ENCODE results near the gene PDGFRB. TPM values are rescaled to one million over a fixed set of nuclear protein-coding genes. Genes with fewer than 3 reads are reported as not detected.

PDGFRB gene
- total RNA-seq, 4 donors from 2014 or later: 148 to 225 (median 191) TPM

DNA sequence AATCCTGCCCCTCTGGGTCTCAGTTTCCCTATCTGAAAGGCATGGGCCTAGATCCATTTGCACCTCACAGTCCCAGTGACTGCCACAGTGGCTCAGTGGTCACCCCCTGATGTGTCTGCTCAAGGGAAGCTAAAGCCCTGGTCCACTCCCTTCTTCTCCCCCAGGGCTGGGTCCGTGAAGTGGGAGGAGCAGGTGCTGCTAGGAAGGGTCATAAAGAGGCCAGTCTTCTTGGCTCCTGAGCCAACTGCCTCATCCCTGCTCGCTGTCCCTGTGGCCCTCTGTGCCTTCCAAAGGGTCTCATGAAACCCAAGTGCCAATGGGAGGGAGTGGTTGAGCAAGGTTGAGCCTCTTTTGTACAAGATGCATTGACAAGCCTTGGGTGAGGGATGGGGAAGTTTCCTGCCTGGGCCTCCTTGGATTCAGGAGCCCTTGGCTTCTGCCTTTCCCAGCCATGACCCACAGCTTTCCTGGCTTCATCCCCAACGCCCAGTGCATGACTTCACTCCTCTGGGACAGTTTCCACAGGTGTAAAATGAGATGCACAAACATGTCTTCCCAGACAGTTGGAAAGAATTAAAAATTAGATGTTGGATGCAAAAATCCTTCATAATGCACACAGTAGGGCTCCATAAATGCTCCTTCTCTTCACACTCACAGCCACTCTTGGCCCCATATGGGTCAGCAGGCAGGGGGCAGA, 32.6 kb upstream of the PDGFRB start:
- TF ChIP-seq, protein P1, sequence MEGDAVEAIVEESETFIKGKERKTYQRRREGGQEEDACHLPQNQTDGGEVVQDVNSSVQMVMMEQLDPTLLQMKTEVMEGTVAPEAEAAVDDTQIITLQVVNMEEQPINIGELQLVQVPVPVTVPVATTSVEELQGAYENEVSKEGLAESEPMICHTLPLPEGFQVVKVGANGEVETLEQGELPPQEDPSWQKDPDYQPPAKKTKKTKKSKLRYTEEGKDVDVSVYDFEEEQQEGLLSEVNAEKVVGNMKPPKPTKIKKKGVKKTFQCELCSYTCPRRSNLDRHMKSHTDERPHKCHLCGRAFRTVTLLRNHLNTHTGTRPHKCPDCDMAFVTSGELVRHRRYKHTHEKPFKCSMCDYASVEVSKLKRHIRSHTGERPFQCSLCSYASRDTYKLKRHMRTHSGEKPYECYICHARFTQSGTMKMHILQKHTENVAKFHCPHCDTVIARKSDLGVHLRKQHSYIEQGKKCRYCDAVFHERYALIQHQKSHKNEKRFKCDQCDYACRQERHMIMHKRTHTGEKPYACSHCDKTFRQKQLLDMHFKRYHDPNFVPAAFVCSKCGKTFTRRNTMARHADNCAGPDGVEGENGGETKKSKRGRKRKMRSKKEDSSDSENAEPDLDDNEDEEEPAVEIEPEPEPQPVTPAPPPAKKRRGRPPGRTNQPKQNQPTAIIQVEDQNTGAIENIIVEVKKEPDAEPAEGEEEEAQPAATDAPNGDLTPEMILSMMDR (IDR thresholded peaks at IDR 0.05; ENCODE audit: low read depth): no peak

DNA sequence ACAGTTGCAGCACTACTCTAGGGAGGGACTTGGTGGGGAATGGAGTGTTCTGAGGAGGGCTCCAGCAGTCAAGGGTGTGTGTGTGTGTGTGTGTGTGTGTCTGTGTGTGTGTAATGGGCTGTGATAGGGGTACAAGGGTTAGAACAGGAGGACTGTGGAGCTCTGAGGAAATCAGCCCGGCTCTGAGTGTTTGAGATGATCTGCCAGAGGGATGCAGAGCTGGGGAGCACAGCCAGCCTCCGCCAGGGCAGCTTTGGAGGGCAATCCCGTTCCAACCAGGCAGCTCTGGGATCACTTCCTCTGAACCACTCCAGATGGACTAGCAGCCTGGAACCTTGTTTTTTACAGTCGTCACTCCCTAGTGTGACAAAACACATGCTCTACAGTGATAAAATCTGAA, 31.3 kb upstream of the PDGFRB start:
- TF ChIP-seq, protein P1 (IDR thresholded peaks at IDR 0.05; ENCODE audit: low read depth): no peak

DNA sequence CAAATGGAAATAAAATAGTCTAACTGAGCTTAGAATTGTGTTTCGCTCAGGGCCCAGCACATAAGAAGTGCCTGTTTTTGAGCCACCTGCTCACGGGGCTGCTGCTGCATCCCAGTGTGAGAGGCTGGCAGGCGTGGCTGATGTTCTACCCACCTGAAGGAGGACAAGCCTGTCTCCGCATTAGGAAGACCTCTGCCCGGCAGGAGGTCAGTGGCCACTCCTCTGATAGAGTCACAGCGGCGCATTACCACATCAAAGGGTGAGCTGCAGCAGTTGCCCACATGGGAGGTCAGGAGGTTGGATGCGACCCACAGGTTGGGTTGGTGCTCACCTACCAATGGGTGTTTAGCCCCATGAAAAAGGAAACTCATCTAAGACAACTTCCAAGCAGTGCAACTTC, 30.5 kb upstream of the PDGFRB start:
- TF ChIP-seq, protein P1 (IDR thresholded peaks at IDR 0.05; ENCODE audit: low read depth): no peak

DNA sequence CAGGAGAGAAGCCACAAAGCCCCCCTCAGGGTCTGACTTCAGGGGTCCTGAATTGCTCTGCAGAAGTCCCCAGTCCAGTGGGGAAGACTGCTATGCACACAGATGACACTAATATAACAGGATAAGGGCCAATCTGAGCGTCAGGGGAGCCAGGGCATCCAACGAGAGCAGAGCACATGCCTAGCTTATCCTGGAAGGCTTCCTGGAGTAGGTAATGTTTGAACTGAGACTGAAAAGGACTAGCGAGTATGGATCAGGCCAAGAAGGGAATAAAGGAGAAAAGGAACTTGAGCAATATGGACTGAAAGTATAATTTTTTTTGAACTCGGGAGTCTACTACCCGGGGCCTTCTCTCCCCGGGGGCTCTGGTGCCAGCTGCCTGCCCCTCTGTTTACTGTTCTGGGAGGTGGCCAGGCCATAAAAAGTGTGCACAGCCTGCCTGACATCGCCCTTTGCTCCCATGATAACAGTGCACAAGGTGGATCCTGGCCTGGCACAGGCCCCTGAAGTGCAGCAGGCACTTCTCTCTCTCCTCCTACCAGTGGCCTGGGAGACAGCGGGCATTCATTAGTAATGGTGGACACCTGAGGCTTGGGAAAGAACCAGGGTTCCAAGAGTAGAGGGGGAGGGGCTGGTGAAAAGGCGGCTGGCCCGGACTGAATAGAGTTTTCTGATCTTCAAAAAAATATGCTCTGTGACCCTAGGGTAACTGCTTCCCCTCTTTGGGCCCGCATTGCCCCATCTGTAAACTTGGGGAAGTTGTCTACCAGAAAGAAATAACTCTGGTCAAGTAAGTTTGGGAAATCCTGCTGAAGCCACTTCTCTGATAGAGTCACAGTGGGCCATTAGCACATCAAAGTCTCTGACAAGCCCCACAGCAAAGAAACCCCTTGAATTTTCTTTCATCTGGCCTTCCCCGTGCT, 29.6 kb upstream of the PDGFRB start:
- TF ChIP-seq, protein P1 (IDR thresholded peaks at IDR 0.05; ENCODE audit: low read depth): no peak

DNA sequence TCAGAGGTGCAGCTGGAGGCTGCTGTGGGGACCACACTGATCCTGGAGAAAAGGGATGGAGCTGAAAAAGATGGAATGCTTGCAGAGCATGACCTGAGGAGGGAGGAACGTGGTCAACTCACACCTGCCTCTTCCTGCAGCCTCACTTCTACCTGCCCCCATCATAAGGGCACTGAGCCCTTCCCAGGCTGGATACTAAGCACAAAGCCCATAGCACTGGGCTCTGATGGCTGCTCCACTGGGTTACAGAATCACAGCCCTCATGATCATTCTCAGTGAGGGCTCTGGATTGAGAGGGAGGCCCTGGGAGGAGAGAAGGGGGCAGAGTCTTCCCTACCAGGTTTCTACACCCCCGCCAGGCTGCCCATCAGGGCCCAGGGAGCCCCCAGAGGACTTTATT, 28.4 kb upstream of the PDGFRB start:
- TF ChIP-seq, protein P1 (IDR thresholded peaks at IDR 0.05; ENCODE audit: low read depth): no peak

DNA sequence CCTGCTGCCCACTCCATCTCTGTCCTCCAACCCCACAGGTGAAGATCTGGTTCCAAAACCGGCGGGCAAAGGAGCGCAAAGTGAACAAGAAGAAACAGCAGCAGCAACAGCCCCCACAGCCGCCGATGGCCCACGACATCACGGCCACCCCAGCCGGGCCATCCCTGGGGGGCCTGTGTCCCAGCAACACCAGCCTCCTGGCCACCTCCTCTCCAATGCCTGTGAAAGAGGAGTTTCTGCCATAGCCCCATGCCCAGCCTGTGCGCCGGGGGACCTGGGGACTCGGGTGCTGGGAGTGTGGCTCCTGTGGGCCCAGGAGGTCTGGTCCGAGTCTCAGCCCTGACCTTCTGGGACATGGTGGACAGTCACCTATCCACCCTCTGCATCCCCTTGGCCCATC, 27.8 kb upstream of the PDGFRB start:
- TF ChIP-seq, protein P1 (IDR thresholded peaks at IDR 0.05; ENCODE audit: low read depth): no peak

DNA sequence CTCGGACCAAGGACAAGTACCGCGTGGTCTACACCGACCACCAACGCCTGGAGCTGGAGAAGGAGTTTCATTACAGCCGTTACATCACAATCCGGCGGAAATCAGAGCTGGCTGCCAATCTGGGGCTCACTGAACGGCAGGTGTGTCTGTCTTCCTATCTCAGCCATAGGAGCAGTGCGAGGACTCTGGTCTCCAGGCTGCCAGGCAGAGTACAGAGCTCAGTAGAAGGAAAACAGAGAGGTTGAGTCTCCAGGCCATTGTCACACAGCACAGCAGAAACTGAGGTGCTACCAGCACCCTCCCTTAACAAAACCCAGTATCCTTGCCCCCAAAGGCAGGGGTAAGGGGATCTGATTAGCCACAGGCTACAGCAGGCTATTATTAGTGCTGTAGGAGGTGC, 27.1 kb upstream of the PDGFRB start:
- TF ChIP-seq, protein P1 (IDR thresholded peaks at IDR 0.05; ENCODE audit: low read depth): no peak

All from subcutaneous adipose tissue (tissue), 4 donors.